Endodermal cell (in vitro differentiated cells): Measurements from ENCODE around the gene MRPL51. TPM values are rescaled to one million over a fixed set of nuclear protein-coding genes. Genes with fewer than 3 reads are reported as not detected.

Experiments
- DNase-seq: peaks from one replicate; pipeline ENCODE4 v3.0.0-alpha.2; 2017
- H3K27ac ChIP-seq: 2 replicates; pipeline ENCODE4 v1.5.1; 2013; ENCODE audit warnings: mild to moderate bottlenecking, low read depth, low read length, moderate library complexity
- H3K27me3 ChIP-seq: 2 replicates; pipeline ENCODE4 v1.6.1; 2013; ENCODE audit warnings: mild to moderate bottlenecking, low read length, moderate library complexity; ENCODE audit not compliant: insufficient read depth, control insufficient read depth, poor library complexity, severe bottlenecking
- H3K36me3 ChIP-seq: 2 replicates; pipeline ENCODE4 v1.7.0; 2013; ENCODE audit warnings: mild to moderate bottlenecking, low read length, moderate library complexity; ENCODE audit not compliant: control insufficient read depth, insufficient read depth
- H3K4me1 ChIP-seq: one replicate; pipeline ENCODE4 v1.7.0; 2013; ENCODE audit warnings: low read length; ENCODE audit not compliant: control insufficient read depth, insufficient read depth
- H3K4me3 ChIP-seq: 2 replicates; pipeline ENCODE4 v1.5.1; 2013; ENCODE audit warnings: mild to moderate bottlenecking, low read length, moderate library complexity
- H3K9ac ChIP-seq: 2 replicates; pipeline ENCODE4 v1.6.1; 2013; ENCODE audit warnings: mild to moderate bottlenecking, low read length, moderate library complexity; ENCODE audit not compliant: poor library complexity, severe bottlenecking; ENCODE audit errors: extremely low read depth
- H3K9me3 ChIP-seq: 2 replicates; pipeline ENCODE4 v1.6.1; 2013; ENCODE audit warnings: mild to moderate bottlenecking, low read length, moderate library complexity; ENCODE audit not compliant: control insufficient read depth
- H3K27ac Mint-ChIP-seq: 2 replicates; pipeline ENCODE4 v1.8.0; 2020; ENCODE audit warnings: mixed read lengths
- H3K27me3 Mint-ChIP-seq: 2 replicates; pipeline ENCODE4 v1.8.0; 2021; ENCODE audit warnings: mild to moderate bottlenecking, mixed read lengths; ENCODE audit not compliant: insufficient read depth
- H3K36me3 Mint-ChIP-seq: 2 replicates; pipeline ENCODE4 v1.8.0; 2020; ENCODE audit warnings: low read depth, mixed read lengths
- H3K4me1 Mint-ChIP-seq: 2 replicates; pipeline ENCODE4 v1.8.0; 2020; ENCODE audit warnings: mixed read lengths
- H3K4me3 Mint-ChIP-seq: 2 replicates; pipeline ENCODE4 v1.8.0; 2020; ENCODE audit warnings: mild to moderate bottlenecking, moderate library complexity, mixed read lengths
- H3K9me3 Mint-ChIP-seq: 2 replicates; pipeline ENCODE4 v1.8.0; 2020; ENCODE audit warnings: mild to moderate bottlenecking, mixed read lengths
- CTCF ChIP-seq: fragments of 200-600 bp; sonication (generic); conservative IDR thresholded peaks from 2 replicates; pipeline ENCODE4 v1.5.0; 2021; ENCODE audit warnings: antibody characterized with exemption, mild to moderate bottlenecking
- WGBS, 2 experiments: methylation state at CpG; one replicate each; pipeline versions ENCODE4 v1.1.5 to v1.1.7; 2013; ENCODE audit warnings: missing lambda C conversion rate in 2 of 2, mixed read lengths in 1 of 2; ENCODE audit not compliant: insufficient coverage in 1 of 2, insufficient read length in 1 of 2; 5-methylcytosine and 5-hydroxymethylcytosine counted together
- total RNA-seq, 2 donors: library from RNA; stranded (reverse); fragmentation: NEBNext Ultra II Directional in 1 of 2; extraction: Animal tissue kit (Norgen Biotek cat#: 25700) in 1 of 2; gene quantifications; 2 replicates in 1 of 2; 3 replicates in 1 of 2; pipeline ENCODE4 v1.2.1, GENCODE V29; 2021

Gene MRPL51
- total RNA-seq, 2 donors from 2014 or later, result 196 to 450 TPM

GRCh38 chr12:6463858-6464257 is 29.2 kb downstream of the MRPL51 start:
- Histone ChIP-seq H3K4me1 (no peaks in the 10 kb centered on the region), H3K27ac (no peak overlapping the region), H3K27me3 (no peaks in the 10 kb centered on the region), H3K9me3 (no peaks in the 10 kb centered on the region), H3K4me3 (no peak overlapping the region), H3K36me3 (peaks cover 28% of the 10 kb centered on the region), H3K9ac (no peak overlapping the region)
- Mint-ChIP-seq H3K27ac (no peak overlapping the region), H3K36me3 (peaks cover 77% of the 10 kb centered on the region), H3K4me1 (no peaks in the 10 kb centered on the region), H3K4me3 (no peak overlapping the region), H3K9me3 (no peaks in the 10 kb centered on the region), H3K27me3 (no peaks in the 10 kb centered on the region)
- no peak for DNase-seq
- no peak for TF ChIP-seq CTCF
- WGBS, 2 experiments, result 88 to 100% methylated on average over 5 to 6 of the region's 6 CpGs

- Mint-ChIP-seq H3K9me3 (no peaks in the 10 kb centered on the region), H3K36me3 (peaks cover 75% of the 10 kb centered on the region), H3K4me1 (no peaks in the 10 kb centered on the region), H3K4me3 (no peak overlapping the region), H3K27me3 (no peaks in the 10 kb centered on the region), H3K27ac (peak overlapping the region; percentile 19)
- TF ChIP-seq CTCF, result no peak
- Histone ChIP-seq H3K4me3 (no peak overlapping the region), H3K4me1 (no peaks in the 10 kb centered on the region), H3K36me3 (peaks cover 28% of the 10 kb centered on the region), H3K27ac (no peak overlapping the region), H3K9ac (no peak overlapping the region), H3K9me3 (no peaks in the 10 kb centered on the region), H3K27me3 (no peaks in the 10 kb centered on the region)
- DNase-seq, result no peak
- whole genome bisulfite sequencing, 2 experiments, result 91 to 100% methylated on average over 6 to 7 of the region's 7 CpGs
Measured at GRCh38 chr12:6463216-6463615, 29.8 kb downstream of the MRPL51 start.

- H3K9ac ChIP-seq, result no peak overlapping the region
- H3K4me1 ChIP-seq, result no peaks in the 10 kb centered on the region
- peaks cover 70% of the 10 kb centered on the region for H3K36me3 Mint-ChIP-seq
- H3K27ac ChIP-seq, result no peak overlapping the region
- peaks cover 28% of the 10 kb centered on the region for H3K36me3 ChIP-seq
- no peak overlapping the region for H3K4me3 ChIP-seq
- no peaks in the 10 kb centered on the region for H3K27me3 Mint-ChIP-seq
- no peaks in the 10 kb centered on the region for H3K27me3 ChIP-seq
- 94 to 97% methylated on average over 13 to 14 of the region's 14 CpGs for WGBS, 2 experiments
- no peaks in the 10 kb centered on the region for H3K9me3 ChIP-seq
- H3K9me3 Mint-ChIP-seq, result no peaks in the 10 kb centered on the region
- H3K4me3 Mint-ChIP-seq, result no peak overlapping the region
- no peak for DNase-seq
- TF ChIP-seq CTCF, result no peak
- no peaks in the 10 kb centered on the region for H3K4me1 Mint-ChIP-seq
- no peak overlapping the region for H3K27ac Mint-ChIP-seq
Measured at GRCh38 chr12:6462234-6462995, 30.6 kb downstream of the MRPL51 start.
